Adipocyte (in vitro differentiated cells): ENCODE data around the gene MX1.

Experiments
- DNase-seq: peaks from one replicate; pipeline ENCODE4 v3.0.0-alpha.2; 2015; ENCODE audit warnings: low read depth
- H3K27me3 ChIP-seq: replicated peaks from 2 replicates; pipeline ENCODE4 v1.7.0; 2013; ENCODE audit warnings: mild to moderate bottlenecking, low read length, moderate library complexity; ENCODE audit not compliant: control insufficient read depth, insufficient read depth
- H3K36me3 ChIP-seq: 2 replicates; pipeline ENCODE4 v1.7.0; 2013; ENCODE audit warnings: low read length, mild to moderate bottlenecking, moderate library complexity; ENCODE audit not compliant: control insufficient read depth, insufficient read depth, severe bottlenecking
- H3K4me1 ChIP-seq: 2 replicates; pipeline ENCODE4 v1.7.0; 2013; ENCODE audit warnings: mild to moderate bottlenecking, low read length, moderate library complexity; ENCODE audit not compliant: control insufficient read depth, insufficient read depth
- H3K4me3 ChIP-seq: 2 replicates; pipeline ENCODE4 v1.7.0; 2013; ENCODE audit warnings: mild to moderate bottlenecking, low read length, moderate library complexity
- H3K9ac ChIP-seq: 2 replicates; pipeline ENCODE4 v1.7.0; 2013; ENCODE audit warnings: mild to moderate bottlenecking, low read length, moderate library complexity
- H3K9me3 ChIP-seq: 2 replicates; pipeline ENCODE4 v1.7.0; 2013; ENCODE audit warnings: mild to moderate bottlenecking, low read length, moderate library complexity; ENCODE audit not compliant: control insufficient read depth

Gene MX1

GRCh38 chr21:41397471-41397891, 28.6 kb upstream of the MX1 start:
- peaks cover 13% of the 10 kb centered on the region for H3K4me1 ChIP-seq
- H3K27me3 ChIP-seq = no peaks in the 10 kb centered on the region
- no peak overlapping the region for H3K4me3 ChIP-seq
- peaks cover 20% of the 10 kb centered on the region for H3K36me3 ChIP-seq
- no peaks in the 10 kb centered on the region for H3K9me3 ChIP-seq
- DNase-seq = no peak
- no peak overlapping the region for H3K9ac ChIP-seq

- Histone ChIP-seq H3K36me3 (peaks cover 24% of the 10 kb centered on the region), H3K9me3 (no peaks in the 10 kb centered on the region)
- DNase-seq = no peak
These were observed 27.8 kb upstream of the MX1 start for GRCh38 chr21:41398251-41398650.

GRCh38 chr21:41398831-41399230, 27.2 kb upstream of the MX1 start:
- Histone ChIP-seq H3K9ac (no peak overlapping the region), H3K36me3 (peaks cover 24% of the 10 kb centered on the region), H3K9me3 (no peaks in the 10 kb centered on the region), H3K27me3 (no peaks in the 10 kb centered on the region), H3K4me1 (peaks cover 13% of the 10 kb centered on the region), H3K4me3 (no peak overlapping the region)
- no peak for DNase-seq

More at GRCh38 chr21:41398251-41398650, 27.8 kb upstream of the MX1 start:
- H3K4me1 ChIP-seq = peaks cover 13% of the 10 kb centered on the region
- H3K4me3 ChIP-seq = no peak overlapping the region
- H3K27me3 ChIP-seq = no peaks in the 10 kb centered on the region
- no peak overlapping the region for H3K9ac ChIP-seq

GRCh38 chr21:41399246-41399800, 26.7 kb upstream of the MX1 start:
- Histone ChIP-seq H3K36me3 (peaks cover 24% of the 10 kb centered on the region), H3K9ac (no peak overlapping the region), H3K27me3 (no peaks in the 10 kb centered on the region), H3K4me3 (no peak overlapping the region), H3K4me1 (peaks cover 13% of the 10 kb centered on the region), H3K9me3 (no peaks in the 10 kb centered on the region)
- no peak for DNase-seq

- peaks cover 5% of the 10 kb centered on the region for H3K4me1 ChIP-seq
- no peak for DNase-seq
- H3K36me3 ChIP-seq = peaks cover 25% of the 10 kb centered on the region
- H3K9ac ChIP-seq = no peak overlapping the region
- H3K4me3 ChIP-seq = no peak overlapping the region
- no peaks in the 10 kb centered on the region for H3K27me3 ChIP-seq
- H3K9me3 ChIP-seq = no peaks in the 10 kb centered on the region
These were observed 23.8 kb upstream of the MX1 start for GRCh38 chr21:41402231-41402630.

- H3K9me3 ChIP-seq = no peaks in the 10 kb centered on the region
- H3K27me3 ChIP-seq = no peaks in the 10 kb centered on the region
- no peak overlapping the region for H3K4me3 ChIP-seq
- peaks cover 25% of the 10 kb centered on the region for H3K36me3 ChIP-seq
- peaks cover 3% of the 10 kb centered on the region for H3K4me1 ChIP-seq
- no peak overlapping the region for H3K9ac ChIP-seq
- DNase-seq = no peak
These were observed 23.2 kb upstream of the MX1 start for GRCh38 chr21:41402796-41403195.

- no peak overlapping the region for H3K4me3 ChIP-seq
- peaks cover 28% of the 10 kb centered on the region for H3K36me3 ChIP-seq
- H3K27me3 ChIP-seq = no peaks in the 10 kb centered on the region
- no peaks in the 10 kb centered on the region for H3K9me3 ChIP-seq
- peaks cover 3% of the 10 kb centered on the region for H3K4me1 ChIP-seq
- H3K9ac ChIP-seq = no peak overlapping the region
- no peak for DNase-seq
These were observed 22.7 kb upstream of the MX1 start for GRCh38 chr21:41403331-41403730.

- H3K4me1 ChIP-seq = peaks cover 3% of the 10 kb centered on the region
- no peak overlapping the region for H3K4me3 ChIP-seq
- H3K36me3 ChIP-seq = peaks cover 29% of the 10 kb centered on the region
- no peak overlapping the region for H3K9ac ChIP-seq
- H3K27me3 ChIP-seq = no peaks in the 10 kb centered on the region
- no peaks in the 10 kb centered on the region for H3K9me3 ChIP-seq
- no peak for DNase-seq
These were observed 22.1 kb upstream of the MX1 start for GRCh38 chr21:41403966-41404365.

GRCh38 chr21:41405321-41405720, 20.7 kb upstream of the MX1 start:
- H3K27me3 ChIP-seq = no peaks in the 10 kb centered on the region
- DNase-seq = no peak
- H3K9ac ChIP-seq = no peak overlapping the region
- peaks cover 35% of the 10 kb centered on the region for H3K36me3 ChIP-seq
- peaks cover 3% of the 10 kb centered on the region for H3K4me1 ChIP-seq
- H3K4me3 ChIP-seq = no peak overlapping the region
- H3K9me3 ChIP-seq = no peaks in the 10 kb centered on the region

GRCh38 chr21:41406340-41406739, 19.7 kb upstream of the MX1 start:
- DNase-seq = no peak
- H3K4me1 ChIP-seq = peaks cover 5% of the 10 kb centered on the region
- H3K4me3 ChIP-seq = no peak overlapping the region
- no peaks in the 10 kb centered on the region for H3K27me3 ChIP-seq
- no peak overlapping the region for H3K9ac ChIP-seq
- H3K36me3 ChIP-seq = peaks cover 35% of the 10 kb centered on the region
- peaks cover 3% of the 10 kb centered on the region for H3K9me3 ChIP-seq

GRCh38 chr21:41407541-41408460, 18.2 kb upstream of the MX1 start:
- no peak for DNase-seq
- Histone ChIP-seq H3K9me3 (peaks cover 3% of the 10 kb centered on the region), H3K36me3 (peaks cover 28% of the 10 kb centered on the region), H3K4me1 (peaks cover 9% of the 10 kb centered on the region), H3K9ac (no peak overlapping the region), H3K27me3 (no peaks in the 10 kb centered on the region), H3K4me3 (no peak overlapping the region)
